Measurements from ENCODE around the gene MET.
"Not testable (repeated sequence)": the region's sequence is repeated elsewhere in the genome, so short reads cannot be mapped to it uniquely, and the experiment has no call there.

Gene MET

GRCh38 chr7:116757283-116757682 lies 85.3 kb downstream of the MET start:
- no peak for DNase-seq

DNA sequence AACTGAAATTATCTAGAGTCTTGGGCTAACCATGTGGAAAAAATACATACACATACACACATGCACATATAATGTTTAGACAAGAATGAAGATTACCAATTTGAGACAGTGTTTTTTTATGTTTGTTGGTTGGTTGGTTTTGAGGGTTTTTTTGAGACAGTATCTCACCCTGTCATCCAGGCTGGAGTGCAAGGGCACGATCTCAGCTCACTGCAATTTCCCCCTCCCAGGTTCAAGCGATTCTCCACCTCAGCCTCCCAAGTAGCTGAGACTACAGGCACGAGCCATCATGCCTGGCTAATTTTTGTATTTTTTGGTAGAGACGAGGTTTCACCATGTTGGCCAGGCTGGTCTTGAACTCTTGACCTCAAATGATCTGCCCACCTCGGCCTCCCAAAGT lies 87.6 kb downstream of the MET start:
- DNase-seq, result not testable (repeated sequence)

DNA sequence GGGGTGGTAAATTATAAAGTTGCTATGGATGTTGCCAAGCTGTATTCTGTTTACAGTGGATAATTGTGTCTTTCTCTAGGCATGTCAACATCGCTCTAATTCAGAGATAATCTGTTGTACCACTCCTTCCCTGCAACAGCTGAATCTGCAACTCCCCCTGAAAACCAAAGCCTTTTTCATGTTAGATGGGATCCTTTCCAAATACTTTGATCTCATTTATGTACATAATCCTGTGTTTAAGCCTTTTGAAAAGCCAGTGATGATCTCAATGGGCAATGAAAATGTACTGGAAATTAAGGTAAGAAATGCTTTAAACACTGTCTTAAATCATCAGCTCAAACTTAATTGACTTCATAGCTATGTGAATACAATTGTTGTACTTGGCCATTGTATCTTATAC lies 91.0 kb downstream of the MET start:
- no peak for DNase-seq

DNA sequence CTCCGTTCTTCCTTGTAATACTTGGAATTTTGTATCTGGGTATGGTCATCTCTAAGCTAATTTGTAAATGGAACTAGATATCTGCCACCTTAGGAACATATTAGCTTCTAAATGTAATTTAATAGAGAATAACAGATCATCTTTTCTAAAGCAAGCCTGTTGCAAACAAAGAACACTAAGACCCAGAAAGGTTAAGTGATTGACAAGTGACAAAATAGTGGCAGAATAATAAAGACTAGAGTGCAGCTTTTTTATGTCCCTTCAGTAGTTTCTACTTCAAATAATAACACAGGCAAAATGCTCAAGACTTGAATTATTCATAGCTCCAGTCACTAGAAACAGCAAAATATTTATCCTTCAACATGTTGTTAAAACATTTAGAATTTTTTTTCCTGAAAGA lies 91.7 kb downstream of the MET start:
- no peak for DNase-seq

GRCh38 chr7:116766881-116767280 lies 94.9 kb downstream of the MET start:
- no peak for DNase-seq

DNA sequence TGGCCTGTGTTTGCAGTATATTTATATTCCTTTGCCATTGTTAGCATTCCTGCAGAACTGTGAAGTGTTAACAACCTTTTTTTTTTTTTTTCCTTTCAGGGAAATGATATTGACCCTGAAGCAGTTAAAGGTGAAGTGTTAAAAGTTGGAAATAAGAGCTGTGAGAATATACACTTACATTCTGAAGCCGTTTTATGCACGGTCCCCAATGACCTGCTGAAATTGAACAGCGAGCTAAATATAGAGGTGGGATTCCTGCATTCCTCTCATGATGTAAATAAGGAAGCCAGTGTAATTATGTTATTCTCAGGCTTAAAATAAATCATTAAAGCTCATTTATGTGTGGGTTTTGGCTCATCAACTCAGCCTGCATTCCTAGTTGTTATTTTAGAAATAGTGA lies 97.5 kb downstream of the MET start:
- DNase-seq, result no peak

- no peak for DNase-seq
Measured at GRCh38 chr7:116770941-116771340, 98.9 kb downstream of the MET start.

GRCh38 chr7:116771640-116772039 lies 99.6 kb downstream of the MET start:
- no peak for DNase-seq

DNA sequence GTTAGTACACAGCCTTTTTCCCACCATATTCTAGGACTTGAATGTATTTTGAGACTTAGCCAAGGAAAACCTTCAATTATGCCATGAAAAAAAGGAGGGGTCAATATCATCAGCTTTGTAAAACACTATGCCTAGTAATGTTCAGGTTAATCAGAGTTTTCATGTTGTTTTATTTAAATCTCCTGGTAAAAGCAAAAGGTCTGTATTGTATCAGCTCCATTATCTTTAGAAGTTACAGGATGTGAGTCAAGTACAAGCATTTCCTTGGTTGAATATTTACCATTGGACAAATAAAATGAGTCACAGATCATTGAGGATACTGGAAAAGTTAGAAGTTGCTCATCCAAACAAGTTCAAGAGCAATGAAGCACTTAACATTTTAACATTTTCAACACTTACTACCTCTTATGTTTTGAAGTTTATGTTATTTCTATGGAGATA lies 100.4 kb downstream of the MET start:
- DNase-seq, result no peak

- no peak for DNase-seq
Measured at GRCh38 chr7:116772926-116773749, 101.1 kb downstream of the MET start.

DNA sequence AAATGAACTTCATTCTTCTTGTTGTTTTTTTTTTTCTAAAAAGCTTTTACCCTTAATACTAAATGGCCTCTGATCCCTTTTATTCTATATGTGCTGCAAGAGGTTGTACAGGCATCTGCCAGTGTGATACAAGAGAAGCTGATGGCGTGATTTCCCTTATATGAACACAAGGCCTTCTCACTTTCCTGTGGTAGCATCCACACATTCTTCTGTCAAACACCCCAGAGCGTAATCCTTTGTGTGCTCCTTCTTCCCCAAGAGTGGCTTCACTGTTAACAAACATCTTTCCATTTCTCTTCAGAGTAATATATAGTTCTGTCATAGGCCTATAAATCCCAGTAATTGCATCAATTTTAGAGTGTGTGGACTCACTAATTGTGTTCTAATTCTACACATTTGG lies 104.0 kb downstream of the MET start:
- no peak for DNase-seq

GRCh38 chr7:116776610-116777289 lies 104.8 kb downstream of the MET start:
- no peak for DNase-seq

DNA sequence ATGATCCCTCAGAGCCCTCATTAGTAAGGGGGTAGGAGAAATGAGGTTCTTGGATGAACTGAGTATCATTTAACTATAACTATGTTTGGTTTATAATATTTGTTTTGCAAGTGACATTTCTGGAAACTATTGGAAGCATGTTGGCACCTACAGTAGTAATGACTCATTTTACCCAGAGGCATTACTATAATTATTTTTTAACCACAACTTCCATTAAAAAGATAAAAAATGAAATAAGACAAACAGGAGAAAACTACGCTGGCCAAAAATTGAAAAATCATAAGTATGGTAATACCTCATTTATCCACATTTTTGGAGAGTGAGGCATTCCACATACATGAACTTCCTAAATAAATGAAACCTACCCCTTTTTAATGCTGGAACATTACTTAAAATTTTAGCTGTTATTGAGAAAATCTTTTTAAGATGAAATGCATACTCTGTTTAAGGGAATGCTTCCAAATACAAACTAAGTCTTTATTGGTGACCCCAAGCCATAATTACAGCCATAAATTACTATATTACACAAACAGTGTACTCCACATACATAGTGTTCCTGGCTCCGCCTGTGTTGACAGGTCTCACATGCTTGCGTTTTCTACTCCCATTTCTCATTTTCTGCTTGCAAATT lies 105.8 kb downstream of the MET start:
- DNase-seq, result no peak

DNA sequence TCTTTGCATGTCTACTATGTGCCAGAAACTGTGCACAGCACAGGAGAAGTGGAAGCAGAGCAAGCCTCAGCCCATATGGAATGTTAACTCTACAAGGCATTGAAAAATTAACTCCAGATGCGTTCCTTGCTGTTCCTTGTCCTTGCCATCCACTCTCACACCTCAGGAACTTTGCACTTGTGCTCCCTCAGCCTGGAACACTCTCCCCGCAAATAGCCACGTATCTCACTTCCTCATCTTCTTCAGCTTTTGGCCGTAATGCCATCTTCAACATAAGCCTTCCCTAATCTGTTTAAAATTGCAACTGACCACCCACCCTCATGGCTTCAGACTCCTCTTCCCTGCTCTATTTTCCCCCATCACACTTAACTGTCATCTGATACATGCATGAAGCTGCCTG lies 107.2 kb downstream of the MET start:
- DNase-seq, result no peak

DNA sequence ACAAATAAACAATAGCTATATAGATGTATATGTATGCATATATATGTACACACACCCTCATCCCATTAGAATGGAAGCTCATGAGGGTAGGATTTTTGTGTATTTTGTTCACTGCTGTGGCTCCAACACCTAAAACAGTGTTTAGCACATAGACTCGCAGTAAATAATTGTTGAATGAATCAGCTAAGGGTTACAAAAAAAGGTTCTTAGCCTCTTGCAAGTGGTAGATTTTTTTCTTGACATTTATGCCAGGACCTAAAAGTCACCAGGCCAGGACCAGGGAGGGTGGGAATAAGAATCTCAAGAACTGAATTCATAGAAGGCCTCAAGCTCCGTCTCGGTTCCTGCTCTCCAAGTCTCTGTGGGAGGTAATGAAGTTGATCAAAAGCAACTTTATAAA lies 107.9 kb downstream of the MET start:
- DNase-seq, result no peak

- DNase-seq, result no peak
Measured at GRCh38 chr7:116780521-116780920, 108.5 kb downstream of the MET start.

DNA sequence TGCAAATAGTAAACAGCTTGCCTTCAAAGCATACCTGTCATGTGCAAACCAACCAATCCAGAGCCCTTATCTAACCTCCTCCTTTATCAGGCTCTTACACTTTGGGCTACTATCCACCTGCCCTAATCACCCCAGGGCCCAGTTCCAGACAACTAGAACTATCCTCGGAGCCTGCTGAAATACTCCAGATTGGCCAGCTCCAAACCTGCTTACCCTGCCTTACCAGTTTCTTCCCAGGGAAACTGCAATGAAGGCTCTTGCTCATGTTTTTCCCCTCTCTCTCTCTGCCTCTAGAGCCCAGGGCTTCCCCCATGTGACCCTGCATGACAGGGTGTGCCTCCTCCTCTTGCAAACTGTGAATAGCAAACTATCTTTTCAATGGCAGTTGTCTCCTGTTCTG lies 109.0 kb downstream of the MET start:
- DNase-seq, result no peak

DNA sequence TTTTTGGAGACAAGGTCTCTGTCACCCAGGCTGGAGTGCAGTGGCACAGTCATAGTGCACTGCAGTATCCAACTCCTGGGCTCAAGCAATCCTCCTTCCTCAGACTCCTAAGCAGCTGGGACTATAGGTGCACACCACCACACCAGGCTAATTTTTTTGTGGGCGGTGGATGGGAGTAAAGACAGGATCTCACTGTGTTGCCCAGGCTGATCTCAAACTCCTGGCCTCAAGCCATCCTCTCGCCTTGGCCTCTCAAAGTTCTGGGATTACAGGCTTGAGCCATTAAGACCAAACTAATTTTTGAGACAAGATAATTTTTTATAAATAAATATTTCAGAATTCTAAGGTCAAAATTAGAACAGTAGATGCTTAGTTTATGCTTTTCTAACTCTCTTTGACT lies 109.6 kb downstream of the MET start:
- DNase-seq, result no peak

DNA sequence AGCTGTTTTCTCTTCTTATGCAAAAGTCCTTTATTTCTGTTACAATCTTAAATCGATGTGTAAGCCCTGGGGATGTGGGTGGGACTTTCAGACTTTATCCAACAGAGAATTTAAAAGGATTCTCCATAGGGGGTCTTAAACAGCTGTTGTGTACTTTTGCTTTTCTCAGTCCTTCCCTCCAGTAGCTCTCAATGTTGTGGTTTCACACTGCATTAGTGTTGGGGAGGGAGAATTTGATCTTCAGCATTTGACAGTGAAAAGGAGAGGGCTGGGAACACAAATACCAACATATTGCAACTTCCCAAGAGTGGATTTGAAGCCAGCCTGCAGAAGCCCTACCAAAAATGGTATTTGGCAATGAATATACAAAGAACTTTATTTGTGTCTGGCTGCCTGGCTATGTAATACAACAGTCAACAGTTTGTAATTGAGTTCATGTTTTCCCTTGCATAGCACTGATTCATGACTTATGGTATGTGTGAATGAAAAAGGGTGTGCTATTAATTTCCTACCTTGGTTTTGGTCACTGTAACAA lies 110.2 kb downstream of the MET start:
- no peak for DNase-seq

GRCh38 chr7:116783666-116784318 lies 111.8 kb downstream of the MET start:
- DNase-seq, result no peak

GRCh38 chr7:116784647-116785046 lies 112.7 kb downstream of the MET start:
- no peak for DNase-seq

- no peak for DNase-seq
Measured at GRCh38 chr7:116785843-116786242, 113.8 kb downstream of the MET start.

- no peak for DNase-seq
Measured at GRCh38 chr7:116786791-116787443, 114.9 kb downstream of the MET start.
